ENCODE data around the gene IGF2BP1.
"Not testable (repeated sequence)": the region's sequence is repeated elsewhere in the genome, so short reads cannot be mapped to it uniquely, and the experiment has no call there.

Gene IGF2BP1

DNA sequence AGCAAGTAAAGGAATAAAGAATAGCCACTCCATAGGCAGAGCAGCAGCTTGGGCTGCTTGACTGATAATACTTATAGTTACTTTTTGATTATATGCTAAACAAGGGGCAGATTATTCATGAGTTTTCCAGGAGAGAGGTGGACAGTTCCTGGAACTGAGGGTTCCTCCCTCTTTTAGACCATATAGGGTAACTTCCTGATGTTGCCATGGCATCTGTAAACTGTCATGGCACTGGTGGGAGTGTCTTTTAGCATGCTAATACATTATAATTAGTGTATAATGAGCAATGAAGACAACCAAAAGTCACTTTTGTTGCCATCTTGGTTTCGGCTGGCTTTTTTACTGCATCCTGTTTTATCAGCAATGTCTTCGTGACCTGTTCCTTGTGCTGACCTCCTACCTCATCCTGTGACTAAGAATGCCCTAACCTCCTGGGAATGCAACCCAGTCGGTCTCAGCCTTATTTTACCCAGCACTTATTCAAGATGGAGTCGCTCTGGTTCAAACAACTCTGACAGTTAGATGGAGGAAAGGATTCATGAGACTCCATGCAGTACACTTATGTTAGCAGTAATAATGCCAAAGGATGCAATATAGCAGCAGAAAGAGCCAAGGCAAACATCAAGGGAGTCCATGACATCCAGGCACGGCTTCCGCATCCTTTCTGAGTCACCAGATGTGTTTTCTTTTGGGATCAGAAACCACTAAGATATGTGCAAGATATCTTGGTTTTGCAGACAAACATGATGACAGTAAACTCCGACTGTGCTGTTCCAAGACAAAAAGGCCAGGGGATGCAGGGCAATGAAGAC is 79.6 kb downstream of the IGF2BP1 start:
- no peak for DNase-seq
- in situ Hi-C loops (cut with HindIII; ENCODE audit: low pct_ligation_motif_present, low pct_unique_long_range_greater_than_20kb, low sequenced_read_pairs) = no loop called here

DNA sequence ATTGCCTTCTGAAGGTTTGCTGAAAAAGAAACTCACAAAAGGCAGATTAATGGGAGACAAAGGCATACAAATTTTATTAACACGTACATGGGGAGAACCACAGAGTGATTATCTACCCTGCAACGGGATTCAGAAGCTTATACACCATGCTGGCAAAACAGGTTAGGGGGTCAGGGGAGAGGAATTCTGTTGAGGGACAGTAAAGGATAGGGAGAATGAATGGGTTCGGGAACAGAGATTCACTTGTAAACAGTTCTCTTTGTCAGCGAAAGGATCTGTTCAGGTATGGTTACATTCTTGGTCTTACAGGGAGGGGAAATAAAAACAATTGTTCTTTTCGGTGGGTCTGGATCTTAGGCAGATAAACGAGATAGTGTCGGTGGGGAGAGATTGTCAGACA is 81.1 kb downstream of the IGF2BP1 start:
- no peak for DNase-seq
- in situ Hi-C loops (cut with HindIII; ENCODE audit: low pct_ligation_motif_present, low pct_unique_long_range_greater_than_20kb, low sequenced_read_pairs) = no loop called here

DNA sequence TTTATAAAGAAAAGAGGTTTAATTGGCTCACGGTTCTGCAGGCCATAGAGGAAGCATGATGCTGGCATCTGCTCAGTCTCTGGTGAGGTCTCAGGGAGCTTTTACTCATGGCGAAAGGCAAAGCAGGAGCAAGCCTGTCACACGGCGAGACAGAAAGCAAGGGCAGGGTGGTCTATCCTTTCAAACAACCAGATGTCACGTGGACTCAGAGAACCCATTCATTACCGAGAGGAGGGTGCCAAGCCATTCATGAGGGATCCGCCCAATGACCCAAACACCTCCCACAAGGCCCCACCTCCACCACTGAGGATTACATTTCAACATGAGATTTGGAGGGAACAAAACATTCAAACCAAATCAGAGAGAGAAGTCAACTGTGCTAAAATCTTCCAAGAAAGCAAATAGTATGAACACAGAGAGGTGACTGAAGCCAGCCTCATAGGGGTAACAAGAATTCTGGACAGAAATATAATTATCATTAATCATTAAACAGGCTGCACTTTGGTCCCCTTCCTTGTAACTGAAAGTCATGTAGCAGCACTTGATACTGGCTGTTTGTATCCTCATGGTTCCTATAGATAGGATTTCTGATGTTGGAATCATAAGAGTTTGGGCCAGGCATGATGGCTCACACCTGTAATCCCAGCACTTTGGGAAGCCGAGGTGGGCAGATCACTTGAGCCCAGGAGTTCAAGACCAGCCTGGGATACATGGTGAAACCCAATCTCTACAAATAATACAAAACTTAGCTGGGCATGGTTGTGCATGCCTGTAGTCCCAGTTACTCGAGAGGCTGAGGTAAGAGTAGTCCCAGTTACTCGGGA is 82.9 kb downstream of the IGF2BP1 start:
- in situ Hi-C loops (cut with HindIII; ENCODE audit: low pct_ligation_motif_present, low pct_unique_long_range_greater_than_20kb, low sequenced_read_pairs) = no loop called here
- DNase-seq = no peak

DNA sequence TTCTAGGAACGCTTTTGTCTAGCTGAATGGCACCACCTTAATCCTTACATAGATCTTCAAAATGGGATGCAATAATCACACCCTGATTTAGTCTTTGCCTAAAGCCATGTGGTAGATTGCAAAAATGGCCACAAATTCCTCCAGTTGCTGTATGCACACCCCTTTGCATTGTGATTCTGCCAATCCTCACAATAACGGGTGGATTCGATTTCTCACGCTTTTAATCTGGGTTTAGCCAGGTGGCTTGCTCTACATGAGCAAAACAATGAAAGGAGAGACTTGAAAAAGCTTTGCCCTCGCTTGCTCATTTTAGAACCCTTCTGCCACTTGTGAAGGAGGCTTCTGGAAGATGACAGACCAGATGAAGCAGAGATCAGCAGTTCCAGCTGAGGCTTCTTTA is 85.0 kb downstream of the IGF2BP1 start:
- in situ Hi-C loops (cut with HindIII; ENCODE audit: low pct_ligation_motif_present, low pct_unique_long_range_greater_than_20kb, low sequenced_read_pairs) = no loop called here
- DNase-seq = no peak

DNA sequence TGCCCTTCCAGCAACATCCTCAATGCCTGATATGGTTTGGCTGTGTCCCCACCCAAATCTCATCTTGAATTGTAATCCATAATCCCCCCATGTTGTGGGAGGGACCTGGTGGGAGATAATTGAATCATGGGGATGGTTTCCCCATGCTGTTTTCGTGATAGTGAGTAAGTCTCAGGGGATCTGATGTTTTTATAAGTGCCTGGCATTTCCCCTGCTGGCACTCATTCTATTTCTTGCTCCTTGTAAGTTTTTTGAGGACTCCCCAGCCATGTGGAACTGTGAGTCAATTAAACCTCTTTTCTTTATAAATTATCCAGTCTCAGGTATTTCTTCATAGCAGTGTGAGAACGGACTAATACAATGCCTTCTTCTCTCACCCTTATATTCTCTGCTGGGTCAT is 87.9 kb downstream of the IGF2BP1 start:
- in situ Hi-C loops (cut with HindIII; ENCODE audit: low pct_ligation_motif_present, low pct_unique_long_range_greater_than_20kb, low sequenced_read_pairs); DNase-seq: not testable (repeated sequence)

DNA sequence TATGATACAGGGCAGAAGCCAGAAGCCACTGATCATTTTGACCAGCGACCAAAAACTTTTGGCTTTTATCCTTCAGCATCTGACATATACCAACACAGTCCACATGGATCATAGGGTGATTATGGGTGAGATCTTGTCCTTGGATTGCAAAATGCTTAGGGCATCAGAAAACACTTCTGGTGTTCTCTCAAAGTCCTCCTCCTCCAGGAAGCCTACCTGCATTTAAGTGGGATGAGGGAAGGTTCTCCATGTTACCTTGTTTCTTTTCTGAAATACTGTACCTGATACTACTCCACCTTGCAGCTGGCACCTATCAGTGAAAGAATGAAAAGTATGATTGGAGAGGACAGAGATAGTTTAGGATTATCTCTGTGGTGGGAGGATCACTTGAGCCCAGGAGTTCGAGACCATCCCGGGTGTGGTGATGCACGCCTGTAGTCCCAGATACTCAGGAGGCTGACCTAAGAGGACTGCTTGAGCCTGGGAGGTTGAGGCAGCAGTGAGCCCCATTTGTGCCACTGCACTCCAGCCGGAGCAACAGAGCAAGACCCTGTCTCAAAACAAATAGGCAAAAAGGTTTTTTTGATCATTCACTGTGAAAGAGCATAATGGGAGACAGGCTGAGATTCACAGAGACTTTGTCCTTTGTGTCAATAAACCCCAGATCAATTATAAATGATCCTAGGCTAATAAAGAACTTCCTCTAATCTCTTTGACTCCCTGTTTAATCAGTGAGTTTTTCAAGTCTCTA is 88.6 kb downstream of the IGF2BP1 start:
- no peak for DNase-seq
- in situ Hi-C loops (cut with HindIII; ENCODE audit: low pct_ligation_motif_present, low pct_unique_long_range_greater_than_20kb, low sequenced_read_pairs) = no loop called here

DNA sequence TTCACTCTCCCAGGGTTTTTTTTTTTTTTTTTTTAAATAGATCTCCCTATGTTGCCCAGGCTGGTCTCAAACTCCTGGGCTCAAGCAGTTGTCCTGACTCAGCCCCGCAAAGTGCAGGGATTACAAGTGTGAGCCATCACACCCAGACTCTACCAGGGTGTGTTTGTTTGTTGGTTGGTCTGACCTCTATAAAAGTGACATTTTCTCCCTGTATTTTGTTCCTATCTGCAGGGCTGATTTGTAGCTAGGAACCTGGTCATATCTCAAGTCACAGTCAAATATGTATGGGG is 89.1 kb downstream of the IGF2BP1 start:
- DNase-seq = no peak
- in situ Hi-C loops (cut with HindIII; ENCODE audit: low pct_ligation_motif_present, low pct_unique_long_range_greater_than_20kb, low sequenced_read_pairs) = no loop called here

DNA sequence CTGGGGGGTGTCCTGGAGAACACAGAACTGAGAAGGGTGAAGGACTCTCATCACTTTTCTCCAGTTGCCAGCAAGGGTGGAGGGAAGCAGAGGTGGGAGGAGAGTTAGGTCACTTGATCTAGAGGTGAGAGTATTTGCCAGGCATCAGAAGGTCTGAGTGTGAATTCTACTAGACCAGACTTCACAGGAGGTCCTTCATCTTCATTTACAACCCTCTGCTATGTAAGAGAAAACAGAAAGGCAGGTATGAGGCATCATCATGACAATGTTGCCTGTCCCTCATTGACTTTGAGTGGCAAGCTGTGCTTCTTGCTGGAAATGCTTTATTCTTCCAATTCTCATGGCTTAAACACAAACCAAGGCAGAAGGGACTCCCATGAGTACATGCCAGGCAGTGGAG is 89.5 kb downstream of the IGF2BP1 start:
- in situ Hi-C loops (cut with HindIII; ENCODE audit: low pct_ligation_motif_present, low pct_unique_long_range_greater_than_20kb, low sequenced_read_pairs) = no loop called here
- no peak for DNase-seq

DNA sequence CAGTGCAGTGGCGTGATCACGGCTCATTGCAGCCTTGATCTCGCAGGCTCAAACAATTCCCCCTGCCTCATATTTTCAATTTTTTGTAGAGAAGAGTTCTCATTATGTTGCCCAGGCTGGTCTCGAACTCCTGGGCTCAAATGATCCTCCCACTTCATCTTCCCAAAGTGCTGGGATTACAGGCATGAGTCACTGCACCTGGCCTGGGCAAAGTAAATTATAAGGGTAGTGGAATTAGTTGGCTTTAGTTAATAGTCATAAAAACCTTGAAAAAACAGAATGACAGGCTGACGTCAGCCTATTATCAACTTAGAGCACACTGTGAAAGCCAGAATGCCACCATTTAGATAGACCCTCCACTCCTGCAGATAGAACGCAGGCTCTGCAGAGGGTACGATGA is 91.9 kb downstream of the IGF2BP1 start:
- no peak for DNase-seq
- in situ Hi-C loops (cut with HindIII; ENCODE audit: low pct_ligation_motif_present, low pct_unique_long_range_greater_than_20kb, low sequenced_read_pairs) = no loop called here

DNA sequence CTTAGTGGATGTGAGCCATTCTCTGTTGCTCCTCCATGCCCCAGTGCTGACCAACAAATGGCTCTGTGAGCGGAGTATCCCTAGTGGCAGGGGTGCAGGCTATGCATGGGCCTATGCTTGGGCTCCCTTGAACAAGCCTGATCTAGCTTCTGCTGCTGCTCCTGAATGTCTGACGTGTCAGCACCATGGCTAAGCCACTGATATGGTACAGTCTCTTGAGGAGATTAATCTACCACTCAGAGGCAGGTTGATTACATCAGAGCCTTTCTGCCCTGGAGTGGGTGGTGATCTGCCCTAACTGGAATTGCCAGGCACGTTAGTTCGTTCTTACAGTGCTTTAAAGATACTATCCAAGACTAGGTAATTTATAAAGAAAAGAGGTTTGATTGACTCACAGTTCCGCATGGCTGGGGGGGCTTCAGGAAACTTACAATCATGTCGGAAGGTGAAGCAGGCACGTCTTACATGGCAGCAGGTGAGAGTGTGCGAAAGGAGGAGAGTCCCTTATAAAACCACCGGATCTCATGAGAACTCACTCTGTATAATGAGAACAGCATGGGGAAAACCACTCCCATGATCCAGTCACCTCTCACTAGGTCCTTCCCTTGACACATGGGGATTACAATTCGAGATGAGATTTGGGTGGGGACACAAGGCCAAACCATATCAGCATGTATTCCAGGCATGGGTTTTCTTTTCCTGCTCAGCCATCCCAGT is 93.9 kb downstream of the IGF2BP1 start:
- DNase-seq = no peak
- in situ Hi-C loops (cut with HindIII; ENCODE audit: low pct_ligation_motif_present, low pct_unique_long_range_greater_than_20kb, low sequenced_read_pairs) = no loop called here

DNA sequence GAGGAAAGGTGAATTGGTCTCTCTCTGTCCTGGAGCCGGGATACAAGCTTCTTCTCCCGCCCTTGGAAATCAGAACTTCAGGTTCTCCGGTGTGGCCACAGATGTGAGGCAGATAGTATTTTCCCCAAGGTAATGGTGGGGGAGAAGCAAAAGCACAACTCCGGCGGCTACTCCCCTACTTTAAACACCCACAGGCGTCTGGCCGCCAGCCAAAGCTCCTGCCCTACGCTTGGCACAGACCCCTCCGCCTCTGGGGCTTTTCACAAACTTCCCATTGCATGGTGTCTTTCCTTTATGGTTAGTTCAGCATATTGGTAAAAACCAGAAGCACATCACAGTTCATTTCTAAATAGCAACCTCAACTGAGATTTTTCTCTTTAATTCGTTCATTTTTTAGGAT is 95.9 kb downstream of the IGF2BP1 start:
- DNase-seq = no peak
- in situ Hi-C loops (cut with HindIII; ENCODE audit: low pct_ligation_motif_present, low pct_unique_long_range_greater_than_20kb, low sequenced_read_pairs) = no loop called here

DNA sequence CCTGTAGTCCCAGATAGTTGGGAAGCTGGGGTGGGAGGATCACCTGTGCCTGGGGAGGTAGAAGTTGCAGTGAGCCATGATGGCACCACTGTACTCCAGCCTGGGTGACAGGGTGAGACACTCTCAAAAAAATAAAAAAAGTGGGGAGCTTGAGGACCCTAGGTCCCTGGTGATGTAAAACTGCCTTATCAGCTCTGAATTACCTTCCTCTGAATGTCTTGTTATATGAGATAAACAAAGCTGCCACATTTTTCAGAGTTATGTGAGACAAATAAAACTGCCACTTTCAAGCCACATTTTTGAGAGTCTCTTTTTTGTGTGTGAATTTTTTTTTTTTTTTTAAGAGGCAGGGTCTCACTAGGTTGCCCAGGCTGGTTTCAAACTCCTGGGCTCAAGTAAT is 103.4 kb downstream of the IGF2BP1 start:
- no peak for DNase-seq
- in situ Hi-C loops (cut with HindIII; ENCODE audit: low pct_ligation_motif_present, low pct_unique_long_range_greater_than_20kb, low sequenced_read_pairs) = no loop called here

DNA sequence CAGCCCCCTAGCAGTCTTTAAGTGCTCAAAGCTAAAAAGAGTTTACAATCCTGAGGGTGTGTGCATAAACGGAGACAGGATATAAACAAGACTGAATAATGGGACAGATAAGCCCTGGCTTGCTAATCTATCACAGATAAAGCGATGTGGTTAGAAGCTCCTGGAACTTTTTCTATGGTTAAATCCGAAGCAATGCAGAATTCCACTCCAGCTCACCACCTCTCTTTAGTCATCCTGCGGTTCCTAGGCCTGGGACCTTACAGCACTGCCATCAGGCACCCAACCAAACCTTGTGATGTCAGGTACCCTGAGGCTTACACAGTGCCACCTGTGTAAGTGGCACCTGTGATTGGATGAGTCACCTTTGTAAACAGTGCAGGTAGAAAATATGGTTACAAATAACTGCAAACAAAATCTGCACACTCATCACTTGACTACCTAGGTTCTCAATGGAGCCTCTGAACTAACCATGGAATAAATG is 103.9 kb downstream of the IGF2BP1 start:
- no peak for DNase-seq
- in situ Hi-C loops (cut with HindIII; ENCODE audit: low pct_ligation_motif_present, low pct_unique_long_range_greater_than_20kb, low sequenced_read_pairs) = no loop called here

DNA sequence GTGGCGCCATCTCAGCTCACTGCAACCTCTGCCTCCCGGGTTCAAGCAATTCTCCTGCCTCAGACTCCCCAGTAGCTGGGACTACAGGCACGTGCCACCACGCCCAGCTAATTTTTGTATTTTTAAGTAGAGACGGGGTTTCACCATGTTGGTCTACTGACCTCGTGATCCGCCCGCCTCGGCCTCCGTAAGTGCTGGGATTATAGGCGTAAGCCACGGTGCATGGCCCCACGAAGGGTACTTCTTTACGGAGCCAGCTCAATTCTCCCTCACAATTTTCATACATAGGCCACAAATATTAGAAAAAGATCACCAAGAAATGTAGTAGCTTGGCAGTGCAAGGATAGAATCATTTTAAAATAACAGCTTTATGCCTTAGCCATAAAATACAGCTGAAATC is 106.2 kb downstream of the IGF2BP1 start:
- in situ Hi-C loops (cut with HindIII; ENCODE audit: low pct_ligation_motif_present, low pct_unique_long_range_greater_than_20kb, low sequenced_read_pairs); DNase-seq: not testable (repeated sequence)

DNA sequence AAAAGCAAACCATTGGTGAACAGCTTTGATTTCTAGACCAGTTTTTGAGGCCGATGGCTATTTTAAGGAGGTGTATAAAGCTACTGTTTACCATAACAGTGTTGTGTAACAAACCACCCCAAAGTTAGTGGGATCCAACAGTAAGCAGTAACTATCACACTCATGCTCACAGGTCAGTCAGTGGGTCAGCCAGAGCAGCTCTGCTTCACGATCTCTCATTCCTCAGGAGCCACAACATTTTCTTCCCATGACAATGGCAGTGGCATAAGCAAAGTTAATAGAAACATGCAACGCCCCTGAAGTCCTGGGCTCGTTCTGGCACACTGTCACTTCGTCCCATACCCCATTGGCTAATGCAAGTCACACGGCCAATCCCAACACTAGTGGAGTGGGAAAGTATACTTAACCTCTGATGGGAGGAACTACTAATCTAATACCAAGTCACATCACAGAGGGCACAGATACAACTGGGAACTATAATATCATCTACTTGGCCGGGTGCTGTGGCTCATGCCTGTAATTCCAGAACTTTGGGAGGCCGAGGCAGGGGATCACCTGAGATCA is 107.4 kb downstream of the IGF2BP1 start:
- in situ Hi-C loops (cut with HindIII; ENCODE audit: low pct_ligation_motif_present, low pct_unique_long_range_greater_than_20kb, low sequenced_read_pairs) = no loop called here
- no peak for DNase-seq
